Measurements from ENCODE around the gene ISL1.

Gene ISL1

GRCh38 chr5:51387884-51388275 is 4.6 kb downstream of the ISL1 start:
- DNase-seq: no peak

DNA sequence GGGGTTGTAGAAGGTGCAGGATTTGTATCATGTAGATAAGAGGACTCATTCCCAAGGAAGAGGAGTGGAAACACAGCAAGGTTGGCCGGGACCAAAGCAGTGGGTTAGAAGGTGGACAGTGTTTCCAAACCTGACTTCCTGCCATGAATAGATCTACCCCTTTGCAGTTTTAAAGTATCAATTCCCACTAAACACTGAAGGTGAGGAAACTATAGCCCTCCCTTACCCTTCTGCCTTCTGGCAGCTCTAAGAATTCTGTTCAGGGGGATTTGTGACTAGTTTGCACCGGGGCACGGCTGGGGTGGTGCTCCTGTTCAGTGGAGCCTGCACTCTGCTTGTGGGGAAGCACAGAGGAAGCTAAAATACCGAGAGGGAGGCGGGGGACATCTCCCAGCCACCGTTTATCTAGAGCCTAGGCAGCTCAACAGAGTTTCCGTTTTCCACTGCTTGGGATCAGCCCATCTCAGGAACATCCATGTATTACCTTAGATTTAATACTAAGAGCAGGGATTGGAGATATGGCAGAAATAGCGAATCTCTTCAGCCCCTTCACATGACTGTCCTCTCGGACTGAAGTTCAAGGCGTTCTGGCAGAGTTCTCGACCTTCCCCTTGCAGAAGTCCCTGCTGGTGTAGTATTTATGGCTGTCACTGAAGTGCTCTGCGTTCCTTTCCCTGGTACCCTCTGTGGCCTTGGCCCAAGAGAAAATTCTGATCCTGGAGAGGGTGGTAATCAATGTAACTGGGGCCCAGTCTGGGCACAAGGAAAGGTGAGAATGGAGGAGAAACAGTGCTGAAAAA is 5.4 kb downstream of the ISL1 start:
- DNase-seq: no peak

DNA sequence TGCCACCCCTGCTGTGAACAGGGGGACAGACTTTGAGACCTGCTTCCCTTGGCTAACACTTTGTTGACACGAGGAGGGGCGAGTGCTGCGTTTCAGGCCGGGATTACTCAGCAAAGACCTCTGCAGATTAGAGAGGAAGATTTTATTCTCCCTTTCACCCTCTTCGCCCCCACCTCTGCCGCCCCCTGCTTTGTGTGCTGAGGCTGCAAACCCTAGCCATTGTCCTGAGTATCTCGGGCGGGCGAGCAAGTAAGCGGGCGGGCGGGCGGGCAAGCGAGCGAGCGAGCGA is 6.0 kb downstream of the ISL1 start:
- DNase-seq: no peak

- DNase-seq: no peak
These were observed 6.6 kb downstream of the ISL1 start for GRCh38 chr5:51389577-51390463.

GRCh38 chr5:51391175-51391574 is 7.9 kb downstream of the ISL1 start:
- DNase-seq: no peak

GRCh38 chr5:51392689-51393199 is 9.5 kb downstream of the ISL1 start:
- DNase-seq: no peak

- DNase-seq: no peak
These were observed 11.4 kb downstream of the ISL1 start for GRCh38 chr5:51394609-51395008.

DNA sequence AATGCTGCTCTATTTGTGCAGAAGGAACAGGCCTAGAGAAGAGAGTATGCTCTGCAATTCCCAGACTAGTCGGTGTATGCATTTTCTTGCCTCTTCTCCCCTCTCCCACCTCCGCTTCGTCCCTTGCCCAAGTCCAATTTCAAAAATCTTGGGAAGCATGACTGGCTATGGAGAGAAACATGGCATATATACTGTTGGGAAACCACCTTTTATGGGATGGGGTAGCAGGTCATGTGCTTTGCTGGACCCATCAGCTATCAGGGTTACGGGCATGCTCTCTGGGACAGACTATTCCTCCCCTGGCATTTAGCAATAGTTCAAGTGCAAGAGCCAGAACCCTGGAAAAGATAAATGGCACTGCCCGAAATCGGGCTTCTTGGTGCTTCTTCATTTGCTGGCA is 12.0 kb downstream of the ISL1 start:
- DNase-seq: no peak

DNA sequence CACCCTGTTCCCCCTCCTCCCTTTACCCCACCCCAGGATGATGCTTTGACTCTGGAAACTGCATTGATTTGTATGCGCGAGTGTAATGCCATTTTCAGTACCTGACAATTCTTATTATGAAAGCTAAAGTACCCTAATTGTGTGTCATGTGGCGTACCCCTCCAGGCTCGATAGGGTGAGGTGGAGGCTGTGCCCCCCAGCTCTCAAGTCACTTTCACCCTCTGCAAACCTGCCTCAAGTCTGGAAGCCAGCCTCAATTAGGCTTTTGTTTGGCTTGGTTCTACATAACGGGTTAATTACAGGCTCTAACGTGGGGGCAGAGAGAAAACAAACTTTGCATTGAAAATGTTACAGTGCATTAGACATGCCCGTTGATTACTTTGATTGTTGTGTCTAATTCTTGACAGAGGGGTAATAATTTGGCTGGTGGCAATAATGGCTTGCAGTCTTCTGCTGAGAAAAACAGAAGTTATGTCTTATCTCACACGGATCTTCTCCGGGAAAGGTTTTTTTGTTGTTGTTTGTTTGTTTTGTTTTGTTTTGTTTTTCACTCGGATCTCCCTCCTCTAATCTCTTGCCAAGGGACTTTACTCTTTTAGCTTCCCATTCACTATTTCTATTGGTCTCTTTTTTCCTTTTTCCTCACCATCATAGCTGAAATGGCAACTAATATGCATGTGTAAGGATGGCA is 12.6 kb downstream of the ISL1 start:
- DNase-seq: no peak

DNA sequence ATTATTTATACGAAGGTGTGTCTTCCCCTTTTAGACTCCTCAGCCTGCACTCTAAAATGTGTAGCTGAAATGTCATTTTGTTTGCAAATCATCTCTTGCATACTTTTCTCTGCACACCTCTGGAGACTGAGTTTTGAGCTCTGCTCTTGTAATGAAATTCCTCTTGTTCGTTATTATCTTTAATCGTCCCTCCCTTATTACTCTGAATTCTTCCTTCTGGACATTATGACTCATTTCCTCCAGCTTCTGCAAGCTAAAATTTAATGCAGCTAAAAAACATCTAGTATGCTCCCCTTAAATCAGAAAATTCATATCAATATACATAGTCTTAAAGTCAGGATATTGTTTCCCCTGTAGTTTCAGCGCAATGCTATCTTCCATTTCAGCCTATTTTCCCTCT is 13.5 kb downstream of the ISL1 start:
- peak; percentile 40 for DNase-seq

DNA sequence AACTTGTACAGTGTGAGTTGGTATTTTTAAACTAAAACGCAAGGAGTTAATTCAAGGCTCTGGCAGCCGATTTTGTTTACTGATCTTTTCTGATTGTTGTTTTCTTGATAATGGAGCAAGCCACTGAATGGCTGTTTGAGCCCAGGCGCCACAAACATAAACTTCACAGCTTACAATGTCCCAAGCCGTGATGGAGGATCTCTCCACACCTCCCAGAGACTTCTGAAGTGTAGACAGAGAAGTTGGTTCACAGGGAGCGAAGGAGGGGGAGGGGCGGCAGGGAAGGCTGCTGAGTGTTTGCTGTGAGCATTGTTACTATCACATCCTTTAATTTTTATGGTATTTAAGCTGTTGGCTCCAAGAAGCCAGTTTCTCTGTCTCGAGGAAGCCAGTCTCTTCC is 14.7 kb downstream of the ISL1 start:
- no peak for DNase-seq

- no peak for DNase-seq
These were observed 15.8 kb downstream of the ISL1 start for GRCh38 chr5:51398875-51399642.

DNA sequence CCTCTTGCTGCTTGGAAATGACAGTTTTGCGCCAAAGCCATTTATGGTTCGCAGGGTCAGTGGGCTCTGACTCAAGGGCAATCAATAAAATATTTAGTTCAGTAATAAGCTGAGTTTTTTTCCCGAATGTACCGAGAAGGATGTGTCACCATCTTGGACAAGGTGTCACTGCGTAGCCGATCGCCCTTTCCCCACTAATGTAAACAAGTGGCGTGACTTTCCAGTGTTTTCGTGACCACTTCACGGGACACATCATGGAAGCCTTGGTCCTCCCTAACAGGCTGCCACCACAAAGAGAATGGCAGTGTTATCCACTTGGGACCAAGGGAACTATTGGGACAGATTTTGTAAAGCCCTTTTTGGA is 16.4 kb downstream of the ISL1 start:
- no peak for DNase-seq

DNA sequence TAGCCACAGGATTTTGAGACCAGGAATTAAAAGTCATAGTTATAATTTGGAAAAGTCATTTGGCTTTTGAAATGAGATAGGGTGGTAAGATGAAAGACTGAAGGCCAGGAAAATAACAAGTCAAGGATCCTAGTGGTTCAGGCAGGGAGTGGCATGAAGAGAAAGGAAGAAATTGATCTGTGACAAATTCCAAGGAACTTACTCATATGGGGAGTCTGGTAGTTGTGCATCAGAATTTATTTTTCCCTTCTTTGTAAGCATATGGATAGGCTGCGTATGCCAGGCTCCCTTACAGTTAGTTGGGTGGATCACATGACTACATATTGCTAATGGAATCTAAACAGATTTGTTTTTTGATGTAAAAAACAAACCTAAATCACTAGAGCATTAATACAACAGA is 21.0 kb downstream of the ISL1 start:
- DNase-seq: no peak

DNA sequence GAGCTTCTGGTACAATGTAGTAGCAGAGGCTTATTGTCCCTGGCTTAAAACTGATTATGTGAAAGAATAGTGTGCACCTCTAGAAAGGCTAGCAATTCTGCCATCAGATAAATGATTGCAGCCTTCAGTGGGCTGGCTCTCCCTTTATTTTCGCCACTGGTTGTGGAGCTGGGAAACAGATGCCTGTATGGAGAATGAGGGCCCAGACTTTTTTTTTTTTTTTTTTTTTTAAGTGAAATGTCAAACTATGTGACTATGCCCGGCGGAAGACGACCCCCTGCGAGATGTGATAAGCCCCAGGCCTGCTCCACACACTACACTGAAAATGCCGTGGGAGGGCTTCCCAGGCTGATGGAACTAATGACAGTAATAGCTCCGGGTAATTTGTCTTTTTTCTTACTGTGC is 28.7 kb downstream of the ISL1 start:
- no peak for DNase-seq

DNA sequence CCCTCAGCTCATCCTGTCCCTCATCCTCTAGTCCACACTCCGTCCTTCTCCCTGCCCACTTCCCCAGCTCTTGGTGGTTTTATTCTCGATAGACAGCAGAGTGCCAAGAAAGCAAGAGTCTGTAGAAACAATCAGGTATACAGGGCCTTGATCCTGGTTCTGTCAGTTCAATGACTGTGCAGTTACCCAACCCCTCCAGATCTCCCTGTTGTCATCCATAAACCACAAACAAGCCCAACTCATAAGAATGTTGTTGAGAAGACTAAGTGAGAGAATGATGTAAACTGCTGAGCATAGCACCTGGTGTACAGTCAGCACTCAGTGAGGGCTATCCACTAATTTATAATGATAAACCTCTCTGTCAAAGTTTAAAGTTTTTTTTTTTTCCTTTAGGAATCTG is 31.3 kb downstream of the ISL1 start:
- no peak for DNase-seq

DNA sequence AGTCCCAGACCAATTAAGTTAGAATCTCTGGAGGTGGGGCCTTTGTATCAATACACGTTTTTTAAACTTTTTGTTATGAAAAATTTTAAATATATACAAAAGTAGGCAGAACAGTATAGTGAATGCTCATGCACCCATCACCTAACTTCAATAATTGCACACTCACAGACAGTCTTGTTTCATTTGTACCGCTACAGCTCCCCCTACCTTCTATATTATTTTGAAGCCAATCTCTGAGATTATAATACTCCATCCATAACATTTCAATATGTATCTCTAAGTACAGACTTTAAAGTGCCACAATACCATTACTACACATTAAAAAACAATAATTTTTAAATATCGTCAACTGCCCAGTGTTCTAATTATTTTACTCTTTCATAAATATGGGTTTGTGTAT is 32.9 kb downstream of the ISL1 start:
- DNase-seq: peak; percentile 15

DNA sequence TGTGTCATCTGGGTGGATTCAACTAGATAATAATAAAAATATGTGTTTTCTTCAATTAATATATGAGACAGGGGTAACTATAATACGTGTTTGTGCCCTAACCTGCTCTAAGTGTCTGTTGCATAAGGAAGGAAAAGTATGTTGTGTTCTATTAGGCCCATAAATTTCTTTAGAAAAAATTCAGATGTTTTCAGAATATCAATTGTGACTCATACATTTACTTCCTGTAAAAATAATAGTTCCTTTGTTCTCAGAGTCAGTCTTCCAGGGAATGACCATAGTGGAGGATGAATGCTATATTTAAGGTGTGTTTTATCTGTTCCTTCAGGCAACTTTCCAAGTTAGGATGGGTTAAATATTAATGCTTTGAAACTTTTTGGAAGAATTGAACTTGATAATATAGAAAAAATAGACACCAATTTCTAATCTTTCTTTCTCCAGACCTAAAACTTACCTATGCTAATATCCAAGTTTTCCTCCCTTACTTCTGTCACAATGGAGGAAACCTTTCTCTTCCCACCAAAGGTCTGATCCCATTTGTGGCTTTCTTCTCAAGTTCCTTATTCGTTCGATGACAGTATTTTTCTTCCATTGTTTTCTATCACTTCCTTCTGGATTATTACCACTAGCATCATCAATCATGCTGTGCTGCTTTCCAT is 49.9 kb downstream of the ISL1 start:
- no peak for DNase-seq

DNA sequence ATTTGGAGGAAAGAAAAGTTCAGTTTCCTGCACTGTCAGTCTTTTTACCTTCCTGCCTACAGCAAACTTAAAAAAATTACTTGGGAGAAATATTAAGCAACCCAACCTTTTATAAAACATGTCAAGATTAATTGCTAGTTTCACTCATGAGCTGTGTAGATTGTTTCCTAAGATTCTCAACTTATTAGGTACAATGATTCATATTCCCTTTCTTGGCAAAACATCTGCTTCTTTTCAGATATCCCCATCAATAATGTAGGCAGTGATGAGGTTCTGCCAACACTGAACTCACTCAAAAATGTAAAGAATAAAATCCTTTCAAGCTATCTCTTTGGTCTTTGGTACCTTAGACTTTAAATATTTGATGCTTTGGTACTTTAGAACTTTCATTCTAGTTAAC is 56.0 kb downstream of the ISL1 start:
- DNase-seq: no peak
